GM12891 (cell line): ENCODE measurements around the gene CNIH3.

Experiments used
- PAX5 ChIP-seq: IDR thresholded peaks from 2 replicates; pipeline ENCODE4 v1.6.1; 2011; ENCODE audit warnings: low read length, moderate library complexity, mild to moderate bottlenecking; ENCODE audit not compliant: insufficient read depth, severe bottlenecking
- POLR2A ChIP-seq: IDR thresholded peaks from 2 replicates; pipeline ENCODE4 v1.6.1; 2011; ENCODE audit warnings: low read depth, low read length, control low read depth
- POLR2AphosphoS5 ChIP-seq: IDR thresholded peaks from 2 replicates; pipeline ENCODE4 v1.6.1; 2011; ENCODE audit warnings: low read depth, low read length, control low read depth
- TAF1 ChIP-seq: IDR thresholded peaks from 2 replicates; pipeline ENCODE4 v1.6.1; 2011; ENCODE audit warnings: low read depth, low read length, control low read depth

DNA sequence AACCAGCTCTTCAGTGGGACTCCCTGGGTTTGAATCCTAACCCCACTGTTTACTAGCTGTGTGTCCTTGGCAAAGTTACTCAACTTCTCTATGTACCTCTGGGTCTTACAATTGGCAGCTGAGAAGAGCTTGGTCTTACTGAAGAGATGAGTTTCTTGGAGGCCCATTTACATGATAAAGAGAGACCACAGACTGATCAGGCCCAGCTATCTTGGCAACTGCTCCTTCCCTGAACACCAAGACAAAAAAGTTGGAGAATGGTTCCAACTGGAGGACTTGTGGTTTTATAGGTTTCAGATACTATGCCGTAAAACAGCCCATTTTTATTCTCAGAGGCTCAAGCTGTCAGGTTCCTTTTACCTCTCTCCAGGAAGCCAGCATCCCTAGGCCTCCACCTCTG is 24.8 kb upstream of the CNIH3 start:
- no peak for TF ChIP-seq POLR2A
- no peak for TF ChIP-seq PAX5
- TF ChIP-seq POLR2AphosphoS5, result no peak
- TF ChIP-seq TAF1, result no peak
